GM23248 (cell line): ENCODE measurements around the gene UST.

Source experiments
- EZH2 ChIP-seq: fragments of 200-600 bp; sonication (generic); IDR thresholded peaks from 2 replicates; pipeline ENCODE4 v1.6.1; 2018; ENCODE audit warnings: antibody characterized with exemption, mild to moderate bottlenecking; ENCODE audit not compliant: insufficient read depth, poor library complexity, severe bottlenecking
- EZH2phosphoT487 ChIP-seq: fragments of 200-600 bp; sonication (generic); IDR thresholded peaks from 2 replicates; pipeline ENCODE4 v1.6.1; 2018; ENCODE audit warnings: antibody characterized with exemption, moderate library complexity, mild to moderate bottlenecking, low read depth; ENCODE audit not compliant: insufficient read depth

GRCh38 chr6:148890652-148891404 is 144.0 kb downstream of the UST start:
- TF ChIP-seq EZH2phosphoT487 = no peak
- TF ChIP-seq EZH2 = no peak
